GM12801 (cell line): ENCODE measurements around the gene CAMKMT.

Experiments used
- TF ChIP-seq, protein P1 (sequence below): IDR thresholded peaks from one replicate; pipeline ENCODE4 v1.5.1; 2011; ENCODE audit warnings: control low read depth; ENCODE audit not compliant: insufficient read length; ENCODE audit errors: extremely low read depth

CAMKMT gene

DNA sequence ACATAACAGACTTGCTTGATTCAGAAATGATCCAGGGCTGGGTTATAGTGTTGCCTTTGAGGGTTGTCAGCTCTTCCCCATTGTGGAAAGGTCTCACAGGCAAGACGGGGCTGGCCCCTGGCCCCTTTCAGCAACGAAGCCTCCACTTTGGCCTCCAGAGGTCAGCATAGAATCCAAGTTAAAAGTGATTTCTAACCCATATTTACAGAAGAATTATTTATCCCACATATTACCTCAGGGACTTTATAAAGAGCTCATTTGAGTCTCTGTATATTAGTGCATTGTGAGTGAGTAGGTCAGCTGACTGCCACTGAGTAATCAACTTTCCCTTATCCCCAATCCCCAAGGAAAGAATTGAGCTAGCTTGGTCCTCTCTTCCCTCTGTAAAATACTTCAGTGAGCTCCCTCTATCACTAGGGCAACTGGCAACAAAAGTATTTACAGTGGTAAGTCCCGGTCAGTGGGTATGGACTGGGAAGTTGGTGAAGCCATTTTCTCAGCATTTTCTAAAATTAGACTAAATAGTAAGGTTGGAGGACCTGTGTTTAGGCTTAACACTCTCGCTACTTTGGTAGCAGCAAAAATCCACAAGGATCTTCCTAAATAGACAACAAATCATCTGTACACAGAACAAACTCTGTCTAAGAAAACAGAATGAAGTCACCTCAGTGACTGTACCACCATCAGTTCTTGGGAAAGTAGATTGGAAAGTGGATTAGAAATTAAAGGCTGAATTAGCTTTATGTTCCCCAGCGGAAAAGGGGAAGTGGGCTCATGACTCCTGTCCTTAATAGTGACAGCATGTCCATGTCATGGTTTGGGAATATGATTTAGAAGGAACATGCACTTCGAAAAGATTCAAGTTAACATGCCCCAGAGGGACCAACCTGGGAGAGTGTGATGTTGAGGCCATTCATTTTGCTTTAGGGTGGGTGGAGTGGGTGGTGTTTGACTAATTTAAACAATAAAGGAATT lies 408.8 kb downstream of the CAMKMT start:
- TF ChIP-seq, protein P1, sequence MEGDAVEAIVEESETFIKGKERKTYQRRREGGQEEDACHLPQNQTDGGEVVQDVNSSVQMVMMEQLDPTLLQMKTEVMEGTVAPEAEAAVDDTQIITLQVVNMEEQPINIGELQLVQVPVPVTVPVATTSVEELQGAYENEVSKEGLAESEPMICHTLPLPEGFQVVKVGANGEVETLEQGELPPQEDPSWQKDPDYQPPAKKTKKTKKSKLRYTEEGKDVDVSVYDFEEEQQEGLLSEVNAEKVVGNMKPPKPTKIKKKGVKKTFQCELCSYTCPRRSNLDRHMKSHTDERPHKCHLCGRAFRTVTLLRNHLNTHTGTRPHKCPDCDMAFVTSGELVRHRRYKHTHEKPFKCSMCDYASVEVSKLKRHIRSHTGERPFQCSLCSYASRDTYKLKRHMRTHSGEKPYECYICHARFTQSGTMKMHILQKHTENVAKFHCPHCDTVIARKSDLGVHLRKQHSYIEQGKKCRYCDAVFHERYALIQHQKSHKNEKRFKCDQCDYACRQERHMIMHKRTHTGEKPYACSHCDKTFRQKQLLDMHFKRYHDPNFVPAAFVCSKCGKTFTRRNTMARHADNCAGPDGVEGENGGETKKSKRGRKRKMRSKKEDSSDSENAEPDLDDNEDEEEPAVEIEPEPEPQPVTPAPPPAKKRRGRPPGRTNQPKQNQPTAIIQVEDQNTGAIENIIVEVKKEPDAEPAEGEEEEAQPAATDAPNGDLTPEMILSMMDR: no peak

DNA sequence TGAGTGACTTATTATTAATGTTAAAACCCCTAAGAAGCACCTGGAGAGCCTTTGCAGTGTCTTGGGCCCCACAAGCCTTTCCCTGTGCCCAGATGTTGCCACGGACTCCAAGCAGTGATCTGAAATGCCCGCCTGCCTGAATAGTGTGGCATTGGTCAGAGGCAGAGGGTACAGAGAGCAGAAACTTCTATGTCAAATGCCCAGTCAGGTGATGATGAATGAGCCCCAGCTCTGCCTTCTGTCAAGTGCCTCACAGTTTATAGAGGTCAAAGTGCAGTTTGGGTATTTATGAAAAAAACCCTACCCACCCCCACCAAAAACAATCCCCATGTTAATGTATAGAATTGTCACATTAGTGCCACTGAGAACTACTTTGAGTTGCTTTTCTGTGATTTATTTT lies 409.8 kb downstream of the CAMKMT start:
- TF ChIP-seq, protein P1: no peak

DNA sequence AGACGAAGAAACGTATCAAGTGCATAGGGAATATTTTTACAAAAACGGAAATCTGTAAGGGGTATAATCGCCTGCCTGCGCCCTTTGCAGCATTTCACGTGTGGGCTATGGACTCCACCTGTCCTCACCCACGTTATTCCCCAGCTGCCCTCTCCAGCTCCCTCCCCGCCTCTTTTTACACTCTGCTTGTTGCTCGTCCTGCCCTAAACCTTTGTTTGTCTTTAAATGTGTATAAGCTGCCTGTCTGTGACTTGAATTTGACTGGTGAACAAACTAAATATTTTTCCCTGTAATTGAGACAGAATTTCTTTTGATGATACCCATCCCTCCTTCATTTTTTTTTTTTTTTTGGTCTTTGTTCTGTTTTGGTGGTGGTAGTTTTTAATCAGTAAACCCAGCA lies 410.4 kb downstream of the CAMKMT start:
- TF ChIP-seq, protein P1: no peak

DNA sequence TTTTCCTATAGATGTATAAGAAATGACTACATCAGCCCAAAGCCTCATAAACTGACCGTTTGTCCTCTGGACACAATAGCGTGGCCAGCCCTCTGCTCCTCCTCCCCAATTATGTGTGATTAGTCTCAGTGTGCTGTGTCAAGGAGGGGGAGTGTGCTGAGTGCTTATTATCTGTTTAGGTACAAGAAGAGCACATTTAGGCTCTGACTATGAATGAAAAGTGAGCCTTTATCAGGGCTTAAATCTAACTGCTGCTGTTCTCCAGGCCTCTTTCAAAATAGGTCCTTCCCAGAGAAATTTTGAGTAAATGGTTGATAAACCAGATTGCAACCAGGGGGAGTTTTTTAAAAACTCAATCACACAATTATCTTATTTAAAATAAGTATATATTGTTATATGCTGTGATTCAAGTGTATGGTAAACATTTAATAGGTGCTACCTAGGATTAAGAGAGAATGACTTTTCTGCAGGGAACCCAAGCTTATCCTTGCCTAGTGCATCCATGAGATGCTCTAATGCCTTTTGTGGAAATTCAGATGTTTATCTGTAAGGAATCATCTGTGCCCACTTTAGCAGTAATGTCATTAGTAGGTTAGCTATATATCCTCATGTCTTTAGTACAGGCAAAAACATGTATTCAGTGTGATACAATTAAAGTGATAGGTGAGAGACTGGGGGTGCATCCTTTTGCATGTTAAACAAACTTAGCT lies 411.1 kb downstream of the CAMKMT start:
- TF ChIP-seq, protein P1: no peak

DNA sequence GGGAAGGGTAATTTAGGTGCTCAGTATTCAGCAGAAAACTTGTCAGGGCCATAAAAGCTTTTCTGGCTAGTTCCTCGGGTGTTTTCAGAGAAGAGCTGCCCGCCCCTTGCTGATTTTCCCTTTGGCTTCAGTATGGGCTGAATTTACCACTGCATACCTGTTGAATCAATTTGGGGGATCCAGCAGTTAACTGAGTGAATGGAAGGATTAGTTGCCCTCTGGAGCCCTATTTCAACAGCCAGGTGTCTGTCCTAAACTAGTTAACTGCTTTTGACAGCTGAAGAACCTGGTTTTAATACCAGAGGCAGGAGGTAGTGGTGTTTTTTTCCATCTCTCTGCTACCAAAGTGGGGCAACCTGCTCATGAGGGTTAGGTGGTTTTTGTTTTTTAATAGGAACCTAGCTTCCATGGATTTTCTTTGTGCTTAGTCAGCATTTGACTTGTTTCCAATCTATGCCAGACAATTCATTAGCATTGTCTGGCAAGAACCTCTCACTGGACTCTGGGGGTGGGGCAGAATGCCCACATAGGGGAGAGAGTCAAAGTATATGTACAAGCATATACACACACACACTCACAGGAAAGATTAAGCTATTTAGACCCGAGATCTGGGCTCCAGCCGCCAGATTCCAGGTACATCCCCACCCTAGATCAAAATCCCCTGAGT lies 413.2 kb downstream of the CAMKMT start:
- TF ChIP-seq, protein P1: no peak

DNA sequence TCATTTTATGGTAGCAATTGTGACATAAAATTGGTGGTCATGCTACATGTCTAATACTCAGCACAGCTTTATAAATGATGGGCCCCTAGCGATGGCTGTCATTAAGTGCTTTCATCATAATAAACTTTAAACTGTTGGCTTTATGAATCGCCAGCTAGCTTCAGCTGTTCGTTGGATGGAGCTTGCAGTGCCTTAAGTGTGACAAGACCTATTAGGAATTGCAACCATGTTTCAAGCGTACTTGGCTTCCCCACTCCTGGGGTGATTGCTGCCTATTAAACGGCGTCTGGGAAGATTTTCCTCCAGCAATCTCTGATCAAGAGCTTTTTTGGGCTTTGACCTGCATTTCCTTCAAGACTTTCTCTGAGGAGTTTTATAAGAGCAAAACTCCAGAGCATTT lies 415.3 kb downstream of the CAMKMT start:
- TF ChIP-seq, protein P1: no peak

DNA sequence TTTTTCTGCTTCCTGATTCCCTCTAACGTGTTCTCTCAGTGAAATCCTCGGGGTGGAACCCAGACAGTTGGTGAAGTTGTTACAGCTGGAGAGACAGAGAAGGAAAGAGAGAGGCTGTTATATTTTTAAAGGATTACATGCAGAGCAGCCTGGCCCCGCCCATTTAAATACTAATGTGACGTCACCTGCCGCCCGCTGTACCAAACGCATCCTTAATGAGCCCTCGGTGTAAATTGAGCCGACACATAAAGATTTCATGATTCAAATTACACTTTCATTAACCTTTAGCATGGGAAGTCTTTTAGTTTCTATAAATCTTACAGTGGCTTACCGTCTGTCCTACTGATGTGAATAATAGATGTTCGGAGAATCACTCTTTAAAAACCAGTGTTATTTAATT lies 415.8 kb downstream of the CAMKMT start:
- TF ChIP-seq, protein P1: no peak
